ENCODE measurements around the gene CCNJL.

Gene CCNJL

GRCh38 chr5:160284291-160284873, 28.0 kb downstream of the CCNJL start:
- no peaks in the 10 kb centered on the region for H3K27me3 ChIP-seq
- no peak overlapping the region for H3K4me3 ChIP-seq
- H3K9me3 ChIP-seq: no peaks in the 10 kb centered on the region
- TF ChIP-seq, protein P1, sequence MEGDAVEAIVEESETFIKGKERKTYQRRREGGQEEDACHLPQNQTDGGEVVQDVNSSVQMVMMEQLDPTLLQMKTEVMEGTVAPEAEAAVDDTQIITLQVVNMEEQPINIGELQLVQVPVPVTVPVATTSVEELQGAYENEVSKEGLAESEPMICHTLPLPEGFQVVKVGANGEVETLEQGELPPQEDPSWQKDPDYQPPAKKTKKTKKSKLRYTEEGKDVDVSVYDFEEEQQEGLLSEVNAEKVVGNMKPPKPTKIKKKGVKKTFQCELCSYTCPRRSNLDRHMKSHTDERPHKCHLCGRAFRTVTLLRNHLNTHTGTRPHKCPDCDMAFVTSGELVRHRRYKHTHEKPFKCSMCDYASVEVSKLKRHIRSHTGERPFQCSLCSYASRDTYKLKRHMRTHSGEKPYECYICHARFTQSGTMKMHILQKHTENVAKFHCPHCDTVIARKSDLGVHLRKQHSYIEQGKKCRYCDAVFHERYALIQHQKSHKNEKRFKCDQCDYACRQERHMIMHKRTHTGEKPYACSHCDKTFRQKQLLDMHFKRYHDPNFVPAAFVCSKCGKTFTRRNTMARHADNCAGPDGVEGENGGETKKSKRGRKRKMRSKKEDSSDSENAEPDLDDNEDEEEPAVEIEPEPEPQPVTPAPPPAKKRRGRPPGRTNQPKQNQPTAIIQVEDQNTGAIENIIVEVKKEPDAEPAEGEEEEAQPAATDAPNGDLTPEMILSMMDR (IDR thresholded peaks at IDR 0.05): no peak
- H3K4me1 ChIP-seq: peaks cover 0 to 12% (median 9%) of the 10 kb centered on the region in 4 donors
- intact Hi-C loops (cut with DNase I; ENCODE audit: low total_unique reads): no loop called here
- no peaks in the 10 kb centered on the region for H3K36me3 ChIP-seq
- H3K27ac ChIP-seq: no peak overlapping the region
- no peak for DNase-seq

DNA sequence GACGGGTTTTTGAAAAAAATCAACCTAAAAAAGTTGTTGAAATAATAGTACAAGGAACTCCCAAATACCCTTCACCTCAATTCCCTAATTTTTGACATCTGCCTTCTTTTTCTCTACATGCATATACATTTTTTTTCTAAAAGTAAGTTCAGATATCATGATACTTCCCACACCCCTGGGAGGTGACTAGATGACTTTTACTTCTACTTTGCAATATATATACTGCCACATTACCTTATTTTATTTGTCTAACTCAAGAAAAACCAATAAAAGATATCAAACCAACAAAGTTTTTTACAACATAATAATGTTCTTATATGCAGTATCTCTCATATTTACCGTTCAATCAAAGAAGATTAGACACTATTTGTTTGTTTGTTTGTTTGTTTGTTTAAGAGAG, 31.1 kb downstream of the CCNJL start:
- intact Hi-C loops (cut with DNase I; ENCODE audit: low total_unique reads): no loop called here
- H3K27ac ChIP-seq: no peak overlapping the region
- H3K27me3 ChIP-seq: no peaks in the 10 kb centered on the region
- TF ChIP-seq, protein P1 (IDR thresholded peaks at IDR 0.05): no peak
- no peaks in the 10 kb centered on the region for H3K4me1 ChIP-seq
- DNase-seq: no peak
- no peak overlapping the region for H3K4me3 ChIP-seq
- H3K9me3 ChIP-seq: no peaks in the 10 kb centered on the region
- peaks cover 0 to 3% (median 0%) of the 10 kb centered on the region in 3 donors for H3K36me3 ChIP-seq

DNA sequence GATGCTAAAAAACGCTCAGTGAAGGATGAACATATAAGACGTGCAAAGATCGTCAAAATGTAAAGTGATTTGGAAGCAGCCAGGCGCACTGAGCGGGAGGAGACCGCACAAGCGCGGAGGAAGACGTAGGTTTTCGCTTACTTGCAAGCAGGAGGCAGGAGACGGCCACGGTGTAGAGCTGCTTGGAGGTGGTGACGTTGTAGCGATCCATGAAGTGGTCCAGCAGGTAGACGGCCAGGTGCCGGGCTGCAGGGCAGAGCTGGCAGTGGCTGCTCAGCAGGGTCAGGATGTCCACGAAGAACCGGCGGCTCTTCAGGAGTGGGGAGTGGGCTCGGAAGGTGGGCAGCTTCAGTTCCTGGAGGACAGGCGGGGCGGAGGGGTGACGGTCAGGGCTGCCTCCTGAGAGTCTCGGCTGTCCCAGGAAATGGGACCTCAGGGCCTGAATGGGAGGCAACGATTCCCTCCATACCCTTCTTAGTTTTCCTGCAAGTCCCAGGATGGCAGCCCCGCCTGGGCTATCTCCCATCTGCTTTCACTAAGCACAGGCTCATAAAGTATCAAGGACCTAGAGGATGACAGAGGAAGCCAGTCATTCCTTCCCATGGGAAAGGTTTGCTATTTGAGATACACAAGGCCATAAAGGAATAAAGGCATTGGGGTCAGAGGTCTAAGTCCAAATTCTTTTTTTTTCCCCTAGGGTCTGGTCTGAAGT, 31.8 kb downstream of the CCNJL start:
- H3K27me3 ChIP-seq: no peaks in the 10 kb centered on the region
- peaks cover 0 to 3% (median 0%) of the 10 kb centered on the region in 3 donors for H3K36me3 ChIP-seq
- H3K4me1 ChIP-seq: no peaks in the 10 kb centered on the region
- H3K27ac ChIP-seq: no peak overlapping the region
- H3K4me3 ChIP-seq: no peak overlapping the region
- no peaks in the 10 kb centered on the region for H3K9me3 ChIP-seq
- intact Hi-C loops (cut with DNase I; ENCODE audit: low total_unique reads): no loop called here
- TF ChIP-seq, protein P1 (IDR thresholded peaks at IDR 0.05): no peak
- DNase-seq: no peak

- no peaks in the 10 kb centered on the region for H3K27me3 ChIP-seq
- TF ChIP-seq, protein P1 (IDR thresholded peaks at IDR 0.05): no peak
- H3K4me3 ChIP-seq: no peak overlapping the region
- DNase-seq: no peak
- H3K9me3 ChIP-seq: no peaks in the 10 kb centered on the region
- intact Hi-C loops (cut with DNase I; ENCODE audit: low total_unique reads): no loop called here
- H3K36me3 ChIP-seq: peaks cover 0 to 3% (median 0%) of the 10 kb centered on the region in 3 donors
- no peak overlapping the region for H3K27ac ChIP-seq
- no peaks in the 10 kb centered on the region for H3K4me1 ChIP-seq
Measured at GRCh38 chr5:160278343-160278742, 34.0 kb downstream of the CCNJL start.

- Histone ChIP-seq H3K4me3 (no peak overlapping the region), H3K36me3 (peaks cover 0 to 3% (median 0%) of the 10 kb centered on the region in 3 donors), H3K27me3 (no peaks in the 10 kb centered on the region), H3K9me3 (no peaks in the 10 kb centered on the region), H3K27ac (no peak overlapping the region), H3K4me1 (no peaks in the 10 kb centered on the region)
- TF ChIP-seq, protein P1 (IDR thresholded peaks at IDR 0.05): no peak
- intact Hi-C loops (cut with DNase I; ENCODE audit: low total_unique reads): no loop called here
- no peak for DNase-seq
Measured at GRCh38 chr5:160274483-160274931, 37.9 kb downstream of the CCNJL start.

All from tibial artery (tissue), 4 donors.